ENCODE measurements around the gene DBI. TPM values are rescaled to one million over a fixed set of nuclear protein-coding genes. Genes with fewer than 3 reads are reported as not detected.
"Not testable (repeated sequence)": the region's sequence is repeated elsewhere in the genome, so short reads cannot be mapped to it uniquely, and the experiment has no call there.

DBI gene
- total RNA-seq, 4 donors from 2014 or later, result 17.3 to 102 (median 55.2) TPM

DNA sequence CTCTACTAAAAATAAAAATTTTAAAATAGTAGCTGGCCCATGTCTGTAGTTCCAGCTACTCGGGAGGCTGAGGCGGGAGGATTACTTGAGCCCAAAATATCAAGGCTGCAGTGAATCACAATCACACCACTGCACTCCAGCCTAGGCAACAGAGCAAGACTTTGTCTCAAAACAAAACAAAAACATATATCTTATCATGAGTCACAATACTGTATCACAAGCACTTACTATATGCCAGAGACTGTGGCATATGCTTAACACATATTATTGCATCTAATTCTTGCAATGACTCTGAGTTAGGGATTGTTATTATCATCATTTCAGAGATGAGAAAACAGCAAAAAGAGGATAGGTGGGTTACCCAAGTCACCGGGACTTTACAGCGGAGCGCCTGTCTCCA is 35.3 kb downstream of the DBI start:
- in situ Hi-C loops (cut with MboI; ENCODE audit: low sequenced_read_pairs in 4 of 4) (loop anchor here in 2 of 4 donors (10.0 to 25.0 kb wide), 2 partner anchors 73 to 260 kb away; no protein-coding TSS in a partner anchor), intact Hi-C loops (cut with DNase I; ENCODE audit: low total_unique reads) (no loop called here)
- ATAC-seq, result no peak
- no peaks in the 10 kb centered on the region for H3K27me3 ChIP-seq
- H3K36me3 ChIP-seq, result no peaks in the 10 kb centered on the region
- H3K4me1 ChIP-seq, result no peaks in the 10 kb centered on the region
- H3K4me3 ChIP-seq, result no peak overlapping the region
- no peaks in the 10 kb centered on the region for H3K9me3 ChIP-seq
- no peak for TF ChIP-seq POLR2A (IDR thresholded peaks at IDR 0.05)
- TF ChIP-seq, protein P1, sequence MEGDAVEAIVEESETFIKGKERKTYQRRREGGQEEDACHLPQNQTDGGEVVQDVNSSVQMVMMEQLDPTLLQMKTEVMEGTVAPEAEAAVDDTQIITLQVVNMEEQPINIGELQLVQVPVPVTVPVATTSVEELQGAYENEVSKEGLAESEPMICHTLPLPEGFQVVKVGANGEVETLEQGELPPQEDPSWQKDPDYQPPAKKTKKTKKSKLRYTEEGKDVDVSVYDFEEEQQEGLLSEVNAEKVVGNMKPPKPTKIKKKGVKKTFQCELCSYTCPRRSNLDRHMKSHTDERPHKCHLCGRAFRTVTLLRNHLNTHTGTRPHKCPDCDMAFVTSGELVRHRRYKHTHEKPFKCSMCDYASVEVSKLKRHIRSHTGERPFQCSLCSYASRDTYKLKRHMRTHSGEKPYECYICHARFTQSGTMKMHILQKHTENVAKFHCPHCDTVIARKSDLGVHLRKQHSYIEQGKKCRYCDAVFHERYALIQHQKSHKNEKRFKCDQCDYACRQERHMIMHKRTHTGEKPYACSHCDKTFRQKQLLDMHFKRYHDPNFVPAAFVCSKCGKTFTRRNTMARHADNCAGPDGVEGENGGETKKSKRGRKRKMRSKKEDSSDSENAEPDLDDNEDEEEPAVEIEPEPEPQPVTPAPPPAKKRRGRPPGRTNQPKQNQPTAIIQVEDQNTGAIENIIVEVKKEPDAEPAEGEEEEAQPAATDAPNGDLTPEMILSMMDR (IDR thresholded peaks at IDR 0.05 in 4 of 5, conservative IDR thresholded peaks at IDR 0.05 in 1 of 5), result no peak
- no peak overlapping the region for H3K27ac ChIP-seq
- no peak for DNase-seq

DNA sequence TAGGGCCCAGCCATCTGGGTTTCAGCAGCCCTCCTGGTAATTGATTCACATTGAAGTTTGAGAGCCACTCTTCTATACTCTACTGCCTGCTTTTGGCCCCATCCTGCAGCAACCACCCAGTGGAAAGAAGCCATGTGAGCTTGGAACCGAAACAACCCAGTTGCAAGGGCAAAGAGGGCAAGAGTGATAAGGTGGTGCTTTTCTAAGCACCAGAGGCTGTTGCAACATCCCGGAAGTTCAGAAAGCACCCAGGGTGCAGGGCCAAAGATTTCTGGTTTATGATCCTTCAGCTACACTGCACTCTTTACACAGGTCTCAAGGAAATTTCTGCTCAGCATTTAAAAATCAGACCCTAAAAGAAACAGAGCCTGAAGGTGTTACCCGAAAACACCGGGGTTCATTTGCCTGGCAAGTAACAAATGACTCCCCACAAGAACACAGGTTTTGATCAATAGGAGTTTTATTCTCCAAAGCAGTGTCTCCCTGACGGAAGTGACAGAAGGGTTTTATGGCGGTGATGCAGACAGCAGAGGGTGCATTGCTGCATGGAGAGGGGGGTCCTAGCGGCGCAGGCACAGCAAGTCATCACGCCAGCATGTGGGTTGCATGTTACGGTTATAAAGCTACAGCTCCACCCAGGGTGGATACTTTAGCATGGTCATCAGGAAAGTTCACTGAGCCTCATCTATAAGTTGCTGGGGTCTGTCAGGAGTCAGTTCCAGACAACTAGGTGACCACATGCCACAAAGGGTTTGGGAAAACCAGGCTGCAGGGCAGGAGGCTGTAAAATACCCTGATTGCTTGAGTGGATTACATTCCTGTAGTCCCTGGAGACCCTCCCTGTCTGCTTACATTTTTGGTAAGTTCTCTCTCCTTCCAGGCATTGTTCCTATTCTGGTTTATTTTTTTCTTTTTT is 36.1 kb downstream of the DBI start:
- no peak for TF ChIP-seq POLR2A (IDR thresholded peaks at IDR 0.05)
- TF ChIP-seq, protein P1 (IDR thresholded peaks at IDR 0.05 in 4 of 5, conservative IDR thresholded peaks at IDR 0.05 in 1 of 5), result no peak
- DNase-seq (no peak), ATAC-seq (no peak)
- H3K4me3 ChIP-seq, result no peak overlapping the region
- in situ Hi-C loops (cut with MboI; ENCODE audit: low sequenced_read_pairs in 4 of 4), result loop anchor here in 2 of 4 donors (10.0 to 25.0 kb wide), 2 partner anchors 72 to 259 kb away; no protein-coding TSS in a partner anchor
- peaks cover 0 to under 1% of the 10 kb centered on the region in 2 donors for H3K4me1 ChIP-seq
- H3K9me3 ChIP-seq, result no peaks in the 10 kb centered on the region
- no peaks in the 10 kb centered on the region for H3K27me3 ChIP-seq
- intact Hi-C loops (cut with DNase I; ENCODE audit: low total_unique reads), result no loop called here
- no peak overlapping the region for H3K27ac ChIP-seq
- H3K36me3 ChIP-seq, result no peaks in the 10 kb centered on the region

DNA sequence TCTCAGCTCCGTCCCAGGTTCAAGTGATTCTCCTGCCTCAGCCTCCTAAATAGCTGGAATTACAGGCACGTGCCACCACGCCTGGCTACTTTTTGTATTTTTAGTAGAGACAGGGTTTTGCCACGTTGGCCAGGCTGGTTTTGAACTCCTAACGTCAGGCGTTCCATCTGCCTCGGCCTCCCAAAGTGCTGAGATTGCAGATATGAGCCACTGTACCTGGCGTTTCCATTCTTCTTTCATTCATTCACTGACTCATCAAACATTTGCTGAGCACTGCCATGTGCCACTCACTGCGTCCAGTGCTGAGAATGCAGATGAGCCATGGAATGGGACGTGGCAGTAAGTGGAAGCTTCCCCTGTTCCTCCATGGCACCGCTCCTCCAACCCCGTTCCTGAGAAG is 36.8 kb downstream of the DBI start:
- intact Hi-C loops (cut with DNase I; ENCODE audit: low total_unique reads); H3K4me1 ChIP-seq; DNase-seq; H3K27me3 ChIP-seq; H3K9me3 ChIP-seq; H3K36me3 ChIP-seq; H3K4me3 ChIP-seq; H3K27ac ChIP-seq; ATAC-seq: not testable (repeated sequence)
- in situ Hi-C loops (cut with MboI; ENCODE audit: low sequenced_read_pairs in 4 of 4), result loop anchor here in 2 of 4 donors (10.0 to 25.0 kb wide), 2 partner anchors 71 to 259 kb away; no protein-coding TSS in a partner anchor

DNA sequence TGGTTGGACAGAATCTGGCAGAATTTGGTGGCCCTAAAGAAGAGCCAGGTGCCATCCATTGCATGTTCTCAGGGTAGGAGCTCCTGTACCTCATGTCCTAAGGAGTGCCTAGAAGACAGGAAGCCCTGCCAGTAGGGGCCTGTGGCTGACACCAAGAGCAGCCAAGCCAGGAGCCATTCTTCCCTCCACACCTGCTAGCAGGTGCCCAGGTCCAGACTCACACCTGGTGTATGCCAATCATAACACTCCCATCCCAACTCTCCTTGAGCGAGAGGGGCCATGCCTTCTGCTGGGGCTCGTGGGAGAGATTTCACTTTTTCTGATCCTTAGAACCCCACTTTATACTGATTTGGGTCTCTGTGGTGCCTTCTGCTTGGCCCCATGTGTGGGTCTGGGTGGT is 38.4 kb downstream of the DBI start:
- ATAC-seq (no peak), DNase-seq (no peak)
- peaks cover 0 to 4% of the 10 kb centered on the region in 2 donors for H3K4me1 ChIP-seq
- intact Hi-C loops (cut with DNase I; ENCODE audit: low total_unique reads), result no loop called here
- TF ChIP-seq, protein P1 (IDR thresholded peaks at IDR 0.05 in 4 of 5, conservative IDR thresholded peaks at IDR 0.05 in 1 of 5), result no peak
- no peak for TF ChIP-seq POLR2A (IDR thresholded peaks at IDR 0.05)
- H3K4me3 ChIP-seq, result no peak overlapping the region
- H3K36me3 ChIP-seq, result no peaks in the 10 kb centered on the region
- no peaks in the 10 kb centered on the region for H3K9me3 ChIP-seq
- no peaks in the 10 kb centered on the region for H3K27me3 ChIP-seq
- H3K27ac ChIP-seq, result no peak overlapping the region
- in situ Hi-C loops (cut with MboI; ENCODE audit: low sequenced_read_pairs in 4 of 4), result loop anchor here in 2 of 4 donors (10.0 to 25.0 kb wide), 2 partner anchors 70 to 257 kb away; no protein-coding TSS in a partner anchor
